ENCODE data around the gene PLPPR1. TPM values are rescaled to one million over a fixed set of nuclear protein-coding genes. Genes with fewer than 3 reads are reported as not detected.
"Not testable (repeated sequence)": the region's sequence is repeated elsewhere in the genome, so short reads cannot be mapped to it uniquely, and the experiment has no call there.

PLPPR1 gene
- total RNA-seq, 1 donor from 2014 or later, result 3.2 TPM

- no peaks in the 10 kb centered on the region for H4K20me1 ChIP-seq (ENCODE audit: low read depth)
- H3K9ac ChIP-seq, result no peak overlapping the region
- no peak overlapping the region for H3K27ac Mint-ChIP-seq
- H3K9me3 ChIP-seq (ENCODE audit: low read depth), result no peaks in the 10 kb centered on the region
- H3K27ac ChIP-seq, result no peak overlapping the region
- DNase-seq (ENCODE audit: low spot score), result no peak
- TF ChIP-seq EZH2phosphoT487 (IDR thresholded peaks at IDR 0.05) (no peak), EZH2 (IDR thresholded peaks at IDR 0.05) (no peak), CTCF (IDR thresholded peaks at IDR 0.05) (no peak)
- no peak overlapping the region for H3K4me3 Mint-ChIP-seq
- no peaks in the 10 kb centered on the region for H3K79me2 ChIP-seq (ENCODE audit: low read depth)
- no peaks in the 10 kb centered on the region for H3K27me3 ChIP-seq
- H2AFZ ChIP-seq (replicated peaks), result no peak overlapping the region
- peaks cover 2% of the 10 kb centered on the region for H3K36me3 Mint-ChIP-seq
- no peak overlapping the region for H3K4me3 ChIP-seq
- H3F3A ChIP-seq (ENCODE audit: low read depth), result peaks cover 6% of the 10 kb centered on the region
- peaks cover 24% of the 10 kb centered on the region for H3K4me1 ChIP-seq
- H3K9me3 Mint-ChIP-seq, result no peaks in the 10 kb centered on the region
- H3K4me1 Mint-ChIP-seq, result peaks cover 29% of the 10 kb centered on the region
- no peaks in the 10 kb centered on the region for H3K36me3 ChIP-seq
- H3K27me3 Mint-ChIP-seq (ENCODE audit: insufficient read depth, low read depth), result peaks cover 2% of the 10 kb centered on the region
- no peak overlapping the region for H3K4me2 ChIP-seq
Observed at GRCh38 chr9:101271102-101271501, 242.6 kb downstream of the PLPPR1 start.

DNA sequence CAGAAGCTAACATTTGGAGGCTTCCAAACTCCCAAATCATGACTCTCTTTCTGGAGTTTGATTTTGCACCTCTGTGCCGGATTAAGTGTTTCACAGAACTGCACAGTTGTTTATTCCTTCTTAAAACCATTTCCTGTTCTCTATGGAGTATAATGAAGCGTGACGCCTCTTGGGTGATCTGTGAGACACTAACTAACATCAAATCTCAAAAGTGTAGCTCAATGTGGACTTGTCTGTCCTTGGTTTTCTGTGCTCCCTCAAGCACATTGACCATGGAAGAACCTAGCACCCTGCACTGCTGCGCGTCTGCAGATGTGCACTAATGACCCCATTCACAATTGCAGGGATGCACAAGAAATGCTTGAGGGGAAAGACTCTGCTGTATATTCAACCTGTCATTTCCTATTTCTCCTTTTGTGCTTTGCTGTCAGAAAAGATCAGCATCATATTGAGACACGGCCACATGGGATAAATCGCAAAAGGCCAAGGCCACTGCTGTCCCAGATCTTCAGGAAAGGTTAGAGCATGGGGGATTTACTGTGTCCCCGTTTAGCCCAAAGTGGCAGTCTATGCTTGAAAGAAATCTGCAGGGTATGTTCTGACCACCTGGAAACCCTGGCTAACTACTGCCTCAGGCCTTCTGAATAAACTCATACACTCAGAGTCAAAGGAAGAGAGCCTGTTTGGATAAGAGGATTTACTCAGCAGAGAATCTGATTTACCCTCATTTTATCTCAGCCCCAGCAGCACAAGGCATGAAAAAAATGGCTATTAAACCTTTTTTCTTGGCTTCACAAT, 246.6 kb downstream of the PLPPR1 start:
- H3K4me3 Mint-ChIP-seq, result no peak overlapping the region
- Histone ChIP-seq H3K4me1 (peaks cover 15% of the 10 kb centered on the region), H2AFZ (replicated peaks) (no peak overlapping the region), H3K27me3 (no peaks in the 10 kb centered on the region), H3F3A (ENCODE audit: low read depth) (peaks cover 6% of the 10 kb centered on the region), H3K9me3 (ENCODE audit: low read depth) (no peaks in the 10 kb centered on the region), H3K36me3 (no peaks in the 10 kb centered on the region), H3K9ac (no peak overlapping the region), H3K79me2 (ENCODE audit: low read depth) (no peaks in the 10 kb centered on the region), H4K20me1 (ENCODE audit: low read depth) (no peaks in the 10 kb centered on the region), H3K4me2 (peak overlapping the region; percentile 33), H3K4me3 (no peak overlapping the region), H3K27ac (no peak overlapping the region)
- peaks cover 2% of the 10 kb centered on the region for H3K36me3 Mint-ChIP-seq
- peaks cover 5% of the 10 kb centered on the region for H3K9me3 Mint-ChIP-seq
- H3K27ac Mint-ChIP-seq, result no peak overlapping the region
- peaks cover 26% of the 10 kb centered on the region for H3K4me1 Mint-ChIP-seq
- peaks cover 2% of the 10 kb centered on the region for H3K27me3 Mint-ChIP-seq (ENCODE audit: insufficient read depth, low read depth)
- TF ChIP-seq EZH2phosphoT487 (IDR thresholded peaks at IDR 0.05) (no peak), CTCF (IDR thresholded peaks at IDR 0.05) (no peak)
- peak; percentile 36 for DNase-seq (ENCODE audit: low spot score)

DNA sequence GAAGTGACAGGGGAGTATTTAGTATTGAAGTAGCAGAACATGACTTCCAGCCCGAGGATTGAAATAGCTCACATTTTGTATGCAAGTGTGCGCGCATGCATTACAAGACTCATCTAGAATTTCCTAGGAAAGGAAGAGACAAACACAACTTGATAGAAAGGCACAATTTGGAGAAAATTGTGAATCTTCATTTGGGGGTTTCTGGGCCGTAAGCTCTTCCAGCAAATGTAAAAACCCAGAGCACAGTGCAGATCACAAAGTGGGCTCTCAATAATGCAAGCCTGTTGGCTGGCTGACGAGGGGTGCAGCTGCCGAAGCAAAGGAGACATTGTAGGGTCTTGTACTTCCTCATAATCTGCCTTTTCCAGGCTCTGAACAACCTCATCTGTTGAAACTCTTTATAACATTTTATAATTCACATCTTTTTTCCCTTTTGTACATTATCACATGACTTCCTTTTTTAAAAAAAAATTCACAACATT, 247.3 kb downstream of the PLPPR1 start:
- Histone ChIP-seq H3K9me3 (ENCODE audit: low read depth) (no peaks in the 10 kb centered on the region), H3K27ac (no peak overlapping the region), H3K9ac (no peak overlapping the region), H3K4me1 (peaks cover 11% of the 10 kb centered on the region), H3K36me3 (no peaks in the 10 kb centered on the region), H3K79me2 (ENCODE audit: low read depth) (no peaks in the 10 kb centered on the region), H3K27me3 (no peaks in the 10 kb centered on the region), H3F3A (ENCODE audit: low read depth) (peaks cover 6% of the 10 kb centered on the region), H4K20me1 (ENCODE audit: low read depth) (no peaks in the 10 kb centered on the region), H3K4me3 (no peak overlapping the region), H3K4me2 (peak overlapping the region; percentile 33), H2AFZ (replicated peaks) (no peak overlapping the region)
- DNase-seq (ENCODE audit: low spot score), result no peak
- peaks cover 2% of the 10 kb centered on the region for H3K27me3 Mint-ChIP-seq (ENCODE audit: insufficient read depth, low read depth)
- H3K36me3 Mint-ChIP-seq, result peaks cover 2% of the 10 kb centered on the region
- H3K4me1 Mint-ChIP-seq, result peaks cover 21% of the 10 kb centered on the region
- no peak overlapping the region for H3K27ac Mint-ChIP-seq
- H3K9me3 Mint-ChIP-seq, result peaks cover 12% of the 10 kb centered on the region
- H3K4me3 Mint-ChIP-seq, result no peak overlapping the region
- TF ChIP-seq EZH2phosphoT487 (IDR thresholded peaks at IDR 0.05) (no peak), CTCF (IDR thresholded peaks at IDR 0.05) (no peak), EZH2 (IDR thresholded peaks at IDR 0.05) (no peak)

DNA sequence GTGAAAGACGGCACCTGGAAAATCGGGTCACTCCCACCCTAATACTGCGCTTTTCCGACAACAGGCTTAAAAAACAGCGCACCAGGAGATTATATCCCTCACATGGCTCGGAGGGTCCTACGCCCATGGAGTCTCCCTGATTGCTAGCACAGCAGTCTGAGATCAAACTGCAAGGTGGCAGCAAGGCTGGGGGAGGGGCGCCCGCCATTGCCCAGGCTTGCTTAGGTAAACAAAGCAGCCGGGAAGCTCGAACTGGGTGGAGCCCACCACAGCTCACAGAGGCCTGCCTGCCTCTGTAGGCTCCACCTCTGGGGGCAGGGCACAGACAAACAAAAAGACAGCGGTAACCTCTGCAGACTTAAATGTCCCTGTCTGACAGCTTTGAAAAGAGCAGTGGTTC, 262.5 kb downstream of the PLPPR1 start:
- DNase-seq (ENCODE audit: low spot score); H3K4me1 Mint-ChIP-seq; H3F3A ChIP-seq (ENCODE audit: low read depth); H3K27ac Mint-ChIP-seq; H3K27ac ChIP-seq; H3K4me1 ChIP-seq; H3K79me2 ChIP-seq (ENCODE audit: low read depth); H3K9me3 ChIP-seq (ENCODE audit: low read depth); H3K27me3 ChIP-seq; H3K4me2 ChIP-seq; H3K36me3 ChIP-seq; H3K9ac ChIP-seq; H3K36me3 Mint-ChIP-seq; H3K9me3 Mint-ChIP-seq; H4K20me1 ChIP-seq (ENCODE audit: low read depth); H3K27me3 Mint-ChIP-seq (ENCODE audit: insufficient read depth, low read depth); H3K4me3 Mint-ChIP-seq; H3K4me3 ChIP-seq; H2AFZ ChIP-seq (replicated peaks): not testable (repeated sequence)

Measured in neural progenitor cell (in vitro differentiated cells).